ENCODE data around the gene PPP1CA. TPM values are rescaled to one million over a fixed set of nuclear protein-coding genes. Genes with fewer than 3 reads are reported as not detected.

Gene PPP1CA
- total RNA-seq, 4 donors from 2014 or later, result 49.9 to 78.6 (median 63.4) TPM

DNA sequence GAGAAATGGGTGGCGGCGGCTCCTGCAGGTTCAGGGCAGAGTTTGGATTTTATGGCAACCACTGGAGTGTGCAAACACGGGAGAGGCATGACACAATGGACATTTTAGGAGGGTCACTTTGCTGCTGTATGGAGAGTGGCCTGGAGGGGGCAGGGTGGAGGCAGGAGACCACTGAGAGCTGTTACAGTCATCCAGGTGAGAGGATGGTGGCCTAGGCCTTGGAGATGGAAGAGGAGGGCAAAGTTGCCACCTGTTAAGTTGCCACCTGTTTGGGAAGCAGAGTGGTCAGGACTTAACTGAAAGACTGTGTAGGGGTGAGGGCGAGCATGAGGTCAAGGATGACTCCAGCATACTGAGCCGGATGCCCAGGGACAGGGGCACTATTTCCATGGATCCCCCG, 12.2 kb downstream of the PPP1CA start:
- Histone ChIP-seq H3K36me3 (peaks cover 0 to 14% of the 10 kb centered on the region in 2 donors), H3K4me3 (no peak overlapping the region), H3K4me1 (peaks cover 0 to 52% (median 10%) of the 10 kb centered on the region in 3 donors), H3K27ac (no peak overlapping the region), H3K9me3 (no peaks in the 10 kb centered on the region), H3K27me3 (no peaks in the 10 kb centered on the region)
- TF ChIP-seq POLR2A (IDR thresholded peaks at IDR 0.05) (no peak), POLR2AphosphoS5 (IDR thresholded peaks at IDR 0.05) (no peak), EP300 (IDR thresholded peaks at IDR 0.05) (no peak)
- TF ChIP-seq, protein P1, sequence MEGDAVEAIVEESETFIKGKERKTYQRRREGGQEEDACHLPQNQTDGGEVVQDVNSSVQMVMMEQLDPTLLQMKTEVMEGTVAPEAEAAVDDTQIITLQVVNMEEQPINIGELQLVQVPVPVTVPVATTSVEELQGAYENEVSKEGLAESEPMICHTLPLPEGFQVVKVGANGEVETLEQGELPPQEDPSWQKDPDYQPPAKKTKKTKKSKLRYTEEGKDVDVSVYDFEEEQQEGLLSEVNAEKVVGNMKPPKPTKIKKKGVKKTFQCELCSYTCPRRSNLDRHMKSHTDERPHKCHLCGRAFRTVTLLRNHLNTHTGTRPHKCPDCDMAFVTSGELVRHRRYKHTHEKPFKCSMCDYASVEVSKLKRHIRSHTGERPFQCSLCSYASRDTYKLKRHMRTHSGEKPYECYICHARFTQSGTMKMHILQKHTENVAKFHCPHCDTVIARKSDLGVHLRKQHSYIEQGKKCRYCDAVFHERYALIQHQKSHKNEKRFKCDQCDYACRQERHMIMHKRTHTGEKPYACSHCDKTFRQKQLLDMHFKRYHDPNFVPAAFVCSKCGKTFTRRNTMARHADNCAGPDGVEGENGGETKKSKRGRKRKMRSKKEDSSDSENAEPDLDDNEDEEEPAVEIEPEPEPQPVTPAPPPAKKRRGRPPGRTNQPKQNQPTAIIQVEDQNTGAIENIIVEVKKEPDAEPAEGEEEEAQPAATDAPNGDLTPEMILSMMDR (IDR thresholded peaks at IDR 0.05), result peak in 3 of 4 experiments; percentile 29 to 55 (median 46)
- no peak for ATAC-seq
- 65 to 82% methylated on average over 3 to 6 of the region's 6 CpGs for WGBS, 2 donors (ENCODE audit: low coverage in 1 of 2)

DNA sequence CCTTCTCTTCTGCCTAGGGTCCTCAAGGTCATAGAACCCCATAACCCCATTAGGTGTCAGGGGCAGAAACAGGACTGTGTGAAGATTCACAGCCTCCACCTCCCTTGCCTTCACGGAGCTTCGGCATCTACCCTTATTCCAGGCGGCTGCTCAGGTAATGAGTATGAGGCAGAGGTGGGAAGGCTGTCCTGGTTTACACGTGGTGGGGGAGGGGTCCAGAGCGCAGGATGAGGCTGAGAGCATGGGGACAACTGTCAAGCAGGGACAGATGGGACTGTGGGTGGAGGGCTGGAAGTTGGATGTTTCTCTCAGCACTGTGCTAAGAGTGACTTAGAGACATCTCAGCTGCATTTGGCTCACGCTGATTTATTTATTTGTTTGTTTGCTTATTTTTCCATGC, 14.1 kb downstream of the PPP1CA start:
- H3K4me3 ChIP-seq, result no peak overlapping the region
- ATAC-seq, result no peak
- no peaks in the 10 kb centered on the region for H3K27me3 ChIP-seq
- TF ChIP-seq, protein P1 (IDR thresholded peaks at IDR 0.05), result no peak
- TF ChIP-seq POLR2A (IDR thresholded peaks at IDR 0.05) (no peak), POLR2AphosphoS5 (IDR thresholded peaks at IDR 0.05) (no peak), EP300 (IDR thresholded peaks at IDR 0.05) (no peak)
- 52 to 55% methylated on average over 3 to 4 of the region's 6 CpGs for WGBS, 2 donors (ENCODE audit: low coverage in 1 of 2)
- peaks cover 0 to 39% (median 7%) of the 10 kb centered on the region in 3 donors for H3K4me1 ChIP-seq
- H3K9me3 ChIP-seq, result no peaks in the 10 kb centered on the region
- no peak overlapping the region for H3K27ac ChIP-seq
- H3K36me3 ChIP-seq, result no peaks in the 10 kb centered on the region

DNA sequence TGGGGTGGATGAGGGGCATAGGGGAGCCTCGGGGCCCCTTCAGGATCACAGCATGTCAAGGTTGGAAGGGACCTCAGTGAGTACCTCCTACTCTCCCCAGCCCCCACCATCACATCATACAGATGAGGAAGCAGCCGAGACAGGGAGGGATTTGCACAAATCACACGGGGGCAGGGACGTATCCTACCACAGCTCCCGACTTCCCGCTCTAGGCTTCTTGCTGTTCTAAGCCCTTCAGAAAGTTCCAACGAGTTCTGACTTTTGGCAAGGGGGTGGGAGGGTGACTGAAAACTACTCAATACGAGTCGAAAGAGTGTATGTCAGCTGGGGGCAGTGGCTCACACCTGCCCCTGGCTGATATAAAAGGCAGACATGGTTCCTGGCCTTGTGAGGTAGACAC, 14.6 kb downstream of the PPP1CA start:
- H3K9me3 ChIP-seq, result no peaks in the 10 kb centered on the region
- no peak for ATAC-seq
- WGBS, 2 donors (ENCODE audit: low coverage in 1 of 2), result 26 to 60% methylated on average over 2 to 7 of the region's 9 CpGs

DNA sequence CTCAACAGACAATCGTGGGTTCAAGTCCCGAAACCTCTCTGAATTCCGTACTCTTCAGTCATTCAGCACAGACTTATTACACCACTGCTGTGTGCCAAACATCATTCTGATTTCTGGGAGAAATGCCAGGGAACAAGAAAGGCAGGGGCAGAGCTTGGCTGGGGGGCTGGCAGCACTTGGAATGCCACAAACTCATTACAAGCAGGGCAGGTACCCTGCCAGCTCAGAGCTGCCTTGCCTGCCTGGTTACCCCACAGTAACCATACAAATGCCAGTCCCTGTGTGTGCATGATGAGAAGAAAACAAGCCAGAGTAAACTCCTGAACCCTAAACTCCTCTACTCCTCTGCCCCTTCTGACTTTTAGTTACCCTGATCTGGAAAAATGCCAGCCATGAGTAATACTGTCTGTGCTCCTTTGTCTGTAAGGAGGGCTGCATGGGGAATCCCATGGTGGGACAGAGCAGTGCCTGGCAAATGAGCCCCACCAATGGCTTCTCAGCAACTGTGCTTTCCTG, 16.7 kb downstream of the PPP1CA start:
- no peak overlapping the region for H3K27ac ChIP-seq
- no peak for ATAC-seq
- H3K4me3 ChIP-seq, result no peak overlapping the region
- WGBS, 2 donors (ENCODE audit: low coverage in 1 of 2), result 40% methylated on average over 3 of the region's 3 CpGs; no CpG with 5 or more reads in 1 of the 2 donors
- H3K4me1 ChIP-seq, result peaks cover 0 to 23% (median 0%) of the 10 kb centered on the region in 3 donors
- no peaks in the 10 kb centered on the region for H3K9me3 ChIP-seq
- TF ChIP-seq POLR2A (IDR thresholded peaks at IDR 0.05) (no peak), EP300 (IDR thresholded peaks at IDR 0.05) (no peak), POLR2AphosphoS5 (IDR thresholded peaks at IDR 0.05) (no peak)
- TF ChIP-seq, protein P1 (IDR thresholded peaks at IDR 0.05), result no peak
- H3K36me3 ChIP-seq, result no peaks in the 10 kb centered on the region
- no peaks in the 10 kb centered on the region for H3K27me3 ChIP-seq

More for the DNA sequence above, 14.6 kb downstream of the PPP1CA start:
- Histone ChIP-seq H3K36me3 (no peaks in the 10 kb centered on the region), H3K4me3 (no peak overlapping the region), H3K4me1 (peaks cover 0 to 40% (median 4%) of the 10 kb centered on the region in 3 donors), H3K27ac (no peak overlapping the region), H3K27me3 (no peaks in the 10 kb centered on the region)
- TF ChIP-seq POLR2A (IDR thresholded peaks at IDR 0.05), result no peak
- TF ChIP-seq, protein P1 (IDR thresholded peaks at IDR 0.05), result no peak
- no peak for TF ChIP-seq EP300 (IDR thresholded peaks at IDR 0.05)
- no peak for TF ChIP-seq POLR2AphosphoS5 (IDR thresholded peaks at IDR 0.05)
